Left lung (tissue), 10 donors: ENCODE results near the gene TMEM126B. TPM values are rescaled to one million over a fixed set of nuclear protein-coding genes. Genes with fewer than 3 reads are reported as not detected.

Experiments
- ATAC-seq: fragments of 200-7000 bp; cut with Tn5 transposase; one replicate; pipeline ENCODE4 v1.9.1; 2020; ENCODE audit warnings: moderate library complexity
- DNase-seq, 4 donors: peaks; one replicate each; pipeline ENCODE4 v3.0.0-alpha.2; 2013 to 2020
- H3K27ac ChIP-seq, 2 donors: fragments of 200-600 bp; sonication (generic) in 1 of 2; one replicate each; pipeline versions ENCODE4 v1.5.0 to v1.8.0; 2020 to 2021
- H3K27me3 ChIP-seq, 2 donors: fragments of 200-600 bp; sonication (generic) in 1 of 2; one replicate each; pipeline versions ENCODE4 v1.5.0 to v1.8.0; 2020 to 2021
- H3K36me3 ChIP-seq, 2 donors: fragments of 200-600 bp; sonication (generic) in 1 of 2; one replicate each; pipeline versions ENCODE4 v1.5.0 to v1.8.0; 2020 to 2021
- H3K4me1 ChIP-seq, 2 donors: fragments of 200-600 bp; one replicate each; pipeline ENCODE4 v1.8.0; 2021
- H3K4me3 ChIP-seq, 2 donors: fragments of 200-600 bp; sonication (generic) in 1 of 2; one replicate each; pipeline versions ENCODE4 v1.5.0 to v1.8.0; 2020 to 2021; ENCODE audit warnings: mild to moderate bottlenecking in 1 of 2
- H3K9me3 ChIP-seq, 2 donors: fragments of 200-600 bp; sonication (generic) in 1 of 2; one replicate each; pipeline versions ENCODE4 v1.5.0 to v1.8.0; 2020 to 2021
- CTCF ChIP-seq, 2 donors: fragments of 200-600 bp; sonication (generic) in 1 of 2; IDR thresholded peaks; one replicate each; pipeline versions ENCODE4 v1.5.0 to v1.8.0; 2021; ENCODE audit warnings: antibody characterized with exemption in 2 of 2
- intact Hi-C, 2 donors: fragments of 100-400 bp; cut with DNase I; formaldehyde crosslinking; loops; one replicate each; pipeline versions ENCODE4 v1.11.2 to v1.14.2; 2022
- polyA plus RNA-seq, 6 donors: library from polyadenylated mRNA; unstranded; fragments of 120-200 nt; gene quantifications; one replicate each; pipeline ENCODE4 v1.2.1, GENCODE V29; 2013; ENCODE audit not compliant: insufficient read length in 6 of 6
- total RNA-seq, 2 donors: library from RNA; stranded (reverse); fragmentation: NEBNext Ultra II Directional; extraction: Animal tissue kit (Norgen Biotek cat#: 25700); gene quantifications; one replicate each; pipeline ENCODE4 v1.2.1, GENCODE V29; 2021
- donor health status: DM: no; HTN: yes; CAD: no.
- donor health status: DM: no; HTN: no; CAD: no.

TMEM126B gene
- total and polyA plus RNA-seq, 8 donors, result 50.8 to 61.3 (median 56.6) TPM

DNA sequence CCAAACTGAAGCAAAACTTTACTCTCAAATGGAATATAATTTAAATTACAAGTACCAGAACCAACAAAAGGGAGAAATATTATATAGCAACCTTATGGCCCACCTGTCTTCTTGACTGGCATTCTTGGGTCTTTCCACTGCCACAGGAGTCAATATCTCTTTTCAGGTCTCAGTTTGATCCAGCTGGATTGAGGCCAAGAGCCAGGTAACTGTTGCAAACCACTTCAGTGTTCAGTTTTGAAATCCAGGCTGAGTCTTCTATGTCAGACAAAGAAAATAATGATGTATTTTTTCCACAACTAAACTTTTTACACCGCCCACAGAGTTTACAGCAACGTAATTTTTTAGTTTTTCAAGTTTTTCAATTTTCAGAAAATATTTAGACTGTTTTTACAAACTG is 1.9 kb upstream of the TMEM126B start:
- H3K36me3 ChIP-seq, result peaks cover 0 to 10% of the 10 kb centered on the region in 2 donors
- no peaks in the 10 kb centered on the region for H3K27me3 ChIP-seq
- H3K27ac ChIP-seq, result peak overlapping the region; percentile 90 to 95
- peak overlapping the region; percentile 58 to 67 for H3K4me3 ChIP-seq
- ATAC-seq (no peak), DNase-seq (peak in 1 of 4 donors; percentile 33)
- no peaks in the 10 kb centered on the region for H3K9me3 ChIP-seq
- H3K4me1 ChIP-seq, result peaks cover 12 to 34% of the 10 kb centered on the region in 2 donors
- intact Hi-C loops, result no loop called here
- TF ChIP-seq CTCF (IDR thresholded peaks at IDR 0.05), result no peak

DNA sequence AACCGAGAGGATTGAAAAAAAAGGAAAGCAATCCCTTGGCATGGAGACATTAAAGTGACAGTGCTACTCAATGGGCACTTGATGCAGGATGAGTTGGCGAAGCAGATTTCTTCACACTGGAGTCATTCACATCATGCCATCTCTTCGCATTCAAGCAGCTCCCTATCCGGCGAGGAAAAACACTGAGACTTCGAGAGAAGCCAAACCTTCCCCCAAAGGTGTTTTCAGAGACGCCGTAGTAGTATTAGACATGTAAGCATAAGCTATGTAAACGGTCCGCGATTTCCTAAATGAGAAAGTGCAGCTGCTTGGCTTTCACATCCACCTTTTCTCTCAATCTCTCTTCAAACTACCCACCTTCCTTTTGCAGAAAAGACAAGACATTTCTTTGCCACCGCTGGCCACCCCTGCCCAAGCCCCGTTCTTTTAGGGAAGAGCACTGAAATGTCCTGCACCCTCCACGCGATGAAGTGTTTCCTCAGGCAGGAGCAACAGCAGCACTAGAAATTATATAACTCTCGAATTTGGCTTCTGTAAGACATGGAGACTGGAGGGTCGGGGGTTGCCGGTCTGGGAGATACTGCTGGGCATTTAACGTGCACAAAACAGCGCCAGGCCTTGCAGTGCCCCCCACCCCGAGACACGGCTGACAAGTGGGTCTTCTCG is 928 bp upstream of the TMEM126B start, which contains the start of gene DLG2:
TSS of gene DLG2 (minus strand) at position 13 of the 666 bp plus-strand sequence.
- TF ChIP-seq CTCF (IDR thresholded peaks at IDR 0.05), result no peak
- peak; percentile 24 for ATAC-seq
- H3K4me3 ChIP-seq, result peak within 1 kb of the TSS; percentile 58 to 67

GRCh38 chr11:85628771-85629341 is 463 bp downstream of the TMEM126B start:
- H3K36me3 ChIP-seq, result peaks cover 0 to 16% of the 10 kb centered on the region in 2 donors
- ATAC-seq, result peak; percentile 4
- TF ChIP-seq CTCF (IDR thresholded peaks at IDR 0.05), result no peak
- no peaks in the 10 kb centered on the region for H3K27me3 ChIP-seq
- H3K4me1 ChIP-seq, result peaks cover 12 to 34% of the 10 kb centered on the region in 2 donors
- H3K4me3 ChIP-seq, result peak overlapping the region; percentile 58 to 67
- intact Hi-C loops, result no loop called here
- no peaks in the 10 kb centered on the region for H3K9me3 ChIP-seq
- peak overlapping the region; percentile 90 to 95 for H3K27ac ChIP-seq
- DNase-seq, result no peak

More for the DNA sequence above, 928 bp upstream of the TMEM126B start, which contains the start of gene DLG2:
- DNase-seq, result peak in 2 of 4 donors; percentile 32 to 42
- Histone ChIP-seq H3K27ac (peak within 1 kb of the TSS; percentile 90 to 95), H3K27me3 (no peaks in the 10 kb centered on the region), H3K9me3 (no peaks in the 10 kb centered on the region), H3K4me1 (peaks cover 12 to 34% of the 10 kb centered on the region in 2 donors), H3K36me3 (peaks cover 0 to 14% of the 10 kb centered on the region in 2 donors)
- intact Hi-C loops, result no loop called here

DNA sequence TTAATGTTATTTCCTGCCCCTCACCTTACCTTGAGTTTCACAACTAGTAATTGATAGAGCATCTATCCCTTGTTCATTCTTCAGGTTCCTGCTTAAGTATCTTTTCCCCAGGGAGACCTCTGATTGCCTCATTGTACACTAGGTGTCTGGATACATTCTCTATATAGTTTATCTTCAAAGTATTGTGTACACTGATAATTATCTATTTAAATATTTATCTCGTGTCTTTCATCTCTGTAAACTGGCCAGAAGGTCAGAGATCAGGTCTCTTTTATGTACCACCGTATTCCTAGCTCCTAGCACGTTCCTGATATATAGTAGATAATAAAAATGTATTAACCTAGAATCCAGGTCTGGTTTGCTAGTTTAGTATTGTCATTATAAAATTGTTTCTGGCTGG is 6.4 kb downstream of the TMEM126B start:
- no peak overlapping the region for H3K4me3 ChIP-seq
- intact Hi-C loops, result no loop called here

More for the DNA sequence above, 6.4 kb downstream of the TMEM126B start:
- H3K27me3 ChIP-seq, result no peaks in the 10 kb centered on the region
- no peak for ATAC-seq
- peaks cover 2 to 14% of the 10 kb centered on the region in 2 donors for H3K4me1 ChIP-seq
- peaks cover 0 to 60% of the 10 kb centered on the region in 2 donors for H3K36me3 ChIP-seq
- no peaks in the 10 kb centered on the region for H3K9me3 ChIP-seq
- no peak for DNase-seq
- no peak for TF ChIP-seq CTCF (IDR thresholded peaks at IDR 0.05)
- no peak overlapping the region for H3K27ac ChIP-seq
